ENCODE results near the gene SAP30BP. TPM values are rescaled to one million over a fixed set of nuclear protein-coding genes. Genes with fewer than 3 reads are reported as not detected.

The SAP30BP gene
- total RNA-seq, 1 experiment from 2014 or later = 126 TPM

- no peak for TF ChIP-seq CTCF (IDR thresholded peaks at IDR 0.05; ENCODE audit: insufficient read depth in 1 of 2, low read depth in 1 of 2, low read length in 1 of 2, severe bottlenecking in 1 of 2, unreplicated experiment in 1 of 2)
- Mint-ChIP-seq H3K9me3 (ENCODE audit: unreplicated experiment) (no peaks in the 10 kb centered on the region), H3K27me3 (ENCODE audit: insufficient read depth, unreplicated experiment) (no peaks in the 10 kb centered on the region), H3K27ac (ENCODE audit: unreplicated experiment) (no peak overlapping the region), H3K4me3 (ENCODE audit: unreplicated experiment) (no peak overlapping the region), H3K36me3 (ENCODE audit: insufficient read depth, unreplicated experiment) (peaks cover 78% of the 10 kb centered on the region), H3K4me1 (ENCODE audit: low read depth, unreplicated experiment) (peaks cover 12% of the 10 kb centered on the region)
- no TSS peak for BruUV-seq (replicated peaks)
- no peak overlapping the region for H3K4me3 ChIP-seq (ENCODE audit: low read depth, low read length)
- intact Hi-C loops (cut with micrococcal nuclease; ENCODE audit: unreplicated experiment) = no loop called here
- H3K4me1 ChIP-seq = peaks cover 3% of the 10 kb centered on the region
- no peaks in the 10 kb centered on the region for H3K27me3 ChIP-seq (replicated peaks; ENCODE audit: control insufficient read depth, insufficient read depth, low read length)
- H3K36me3 ChIP-seq (ENCODE audit: control insufficient read depth, insufficient read depth, low read length) = no peaks in the 10 kb centered on the region
- H3K9me3 ChIP-seq = no peaks in the 10 kb centered on the region
- POLR2A ChIA-PET = no interaction called here
- DNase-seq = no peak
- CTCF ChIA-PET = no interaction called here
These were observed 24.9 kb downstream of the SAP30BP start for GRCh38 chr17:75691801-75692626.

- DNase-seq = no peak
- H3K4me1 Mint-ChIP-seq (ENCODE audit: low read depth, unreplicated experiment) = peaks cover 21% of the 10 kb centered on the region
- no peaks in the 10 kb centered on the region for H3K9me3 ChIP-seq
- ChIA-PET POLR2A (no interaction called here), CTCF (no interaction called here)
- H3K4me1 ChIP-seq = peaks cover 12% of the 10 kb centered on the region
- no peaks in the 10 kb centered on the region for H3K27me3 Mint-ChIP-seq (ENCODE audit: insufficient read depth, unreplicated experiment)
- intact Hi-C loops (cut with micrococcal nuclease; ENCODE audit: unreplicated experiment) = no loop called here
- no TSS peak for BruUV-seq (replicated peaks)
- H3K27ac Mint-ChIP-seq (ENCODE audit: unreplicated experiment) = no peak overlapping the region
- no peaks in the 10 kb centered on the region for H3K9me3 Mint-ChIP-seq (ENCODE audit: unreplicated experiment)
- H3K36me3 Mint-ChIP-seq (ENCODE audit: insufficient read depth, unreplicated experiment) = peaks cover 79% of the 10 kb centered on the region
- no peak for TF ChIP-seq CTCF (IDR thresholded peaks at IDR 0.05; ENCODE audit: insufficient read depth in 1 of 2, low read depth in 1 of 2, low read length in 1 of 2, severe bottlenecking in 1 of 2, unreplicated experiment in 1 of 2)
- H3K4me3 Mint-ChIP-seq (ENCODE audit: unreplicated experiment) = no peak overlapping the region
- H3K4me3 ChIP-seq (ENCODE audit: low read depth, low read length) = no peak overlapping the region
- H3K36me3 ChIP-seq (ENCODE audit: control insufficient read depth, insufficient read depth, low read length) = 0 out of 2 replicates have a peak, but pooled peaks cover 1% of the 10 kb centered on the region
- H3K27me3 ChIP-seq (replicated peaks; ENCODE audit: control insufficient read depth, insufficient read depth, low read length) = no peaks in the 10 kb centered on the region
These were observed 25.8 kb downstream of the SAP30BP start for GRCh38 chr17:75692976-75693375.

GRCh38 chr17:75693500-75694481 is 26.7 kb downstream of the SAP30BP start:
- Histone ChIP-seq H3K27me3 (replicated peaks; ENCODE audit: control insufficient read depth, insufficient read depth, low read length) (no peaks in the 10 kb centered on the region), H3K4me3 (ENCODE audit: low read depth, low read length) (no peak overlapping the region), H3K9me3 (no peaks in the 10 kb centered on the region), H3K4me1 (peaks cover 15% of the 10 kb centered on the region), H3K36me3 (ENCODE audit: control insufficient read depth, insufficient read depth, low read length) (0 out of 2 replicates have a peak, but pooled peaks cover 3% of the 10 kb centered on the region)
- Mint-ChIP-seq H3K27me3 (ENCODE audit: insufficient read depth, unreplicated experiment) (no peaks in the 10 kb centered on the region), H3K36me3 (ENCODE audit: insufficient read depth, unreplicated experiment) (peaks cover 74% of the 10 kb centered on the region), H3K9me3 (ENCODE audit: unreplicated experiment) (no peaks in the 10 kb centered on the region), H3K4me1 (ENCODE audit: low read depth, unreplicated experiment) (peaks cover 22% of the 10 kb centered on the region), H3K27ac (ENCODE audit: unreplicated experiment) (no peak overlapping the region), H3K4me3 (ENCODE audit: unreplicated experiment) (no peak overlapping the region)
- intact Hi-C loops (cut with micrococcal nuclease; ENCODE audit: unreplicated experiment) = no loop called here
- BruUV-seq (replicated peaks) = no TSS peak
- DNase-seq = no peak
- POLR2A ChIA-PET = no interaction called here
- CTCF ChIA-PET = interaction anchor here (2.4 kb wide), 1 partner anchor 54 kb away, joined by 8 read pairs; no protein-coding TSS in a partner anchor
- TF ChIP-seq CTCF (IDR thresholded peaks at IDR 0.05; ENCODE audit: insufficient read depth in 1 of 2, low read depth in 1 of 2, low read length in 1 of 2, severe bottlenecking in 1 of 2, unreplicated experiment in 1 of 2) = no peak

All from Caco-2 (cell line).